GM23338 (cell line): ENCODE results near the gene TLR9.

Source experiments
- CREB1 ChIP-seq: fragments of 250-450 bp; sonication (Bioruptor Pico); IDR thresholded peaks from 2 replicates; pipeline ENCODE4 v1.5.0; 2020; ENCODE audit warnings: low read depth, mild to moderate bottlenecking, moderate library complexity
- ETS1 ChIP-seq: IDR thresholded peaks from 2 replicates; pipeline ENCODE4 v1.6.1; 2016; ENCODE audit warnings: antibody characterized with exemption
- EZH2 ChIP-seq: fragments of 200-600 bp; sonication (generic); IDR thresholded peaks from one replicate; pipeline ENCODE4 v1.8.0; 2017; ENCODE audit warnings: antibody characterized with exemption, mild to moderate bottlenecking, low read depth; ENCODE audit not compliant: unreplicated experiment
- EZH2phosphoT487 ChIP-seq: fragments of 200-600 bp; sonication (generic); IDR thresholded peaks from one replicate; pipeline ENCODE4 v1.8.1; 2018; ENCODE audit warnings: antibody characterized with exemption; ENCODE audit not compliant: unreplicated experiment
- JUNB ChIP-seq: IDR thresholded peaks from one replicate; pipeline ENCODE4 v1.6.1; 2016; ENCODE audit warnings: antibody characterized with exemption; ENCODE audit not compliant: unreplicated experiment
- NANOG ChIP-seq: IDR thresholded peaks from 2 replicates; pipeline ENCODE4 v1.6.1; 2016; ENCODE audit warnings: antibody characterized with exemption, borderline replicate concordance
- POLR2AphosphoS5 ChIP-seq: IDR thresholded peaks from 2 replicates; pipeline ENCODE4 v1.6.1; 2016; ENCODE audit warnings: antibody characterized with exemption, low read depth
- STAT1 ChIP-seq: IDR thresholded peaks from one replicate; pipeline ENCODE4 v1.6.1; 2016; ENCODE audit warnings: antibody characterized with exemption; ENCODE audit not compliant: unreplicated experiment
- ZNF114 ChIP-seq: fragments of 250-450 bp; sonication (Bioruptor Pico); IDR thresholded peaks from 2 replicates; pipeline ENCODE4 v1.5.0; 2020; ENCODE audit warnings: mild to moderate bottlenecking, moderate library complexity
- ZNF331 ChIP-seq: fragments of 250-450 bp; sonication (Bioruptor Pico); IDR thresholded peaks from 2 replicates; pipeline ENCODE4 v1.5.0; 2020; ENCODE audit warnings: low read depth, mild to moderate bottlenecking, moderate library complexity
- TF ChIP-seq, protein P1 (sequence below), 2 experiments: fragments of 200-600 bp in 1 of 2; sonication (generic) in 1 of 2; conservative IDR thresholded peaks; 2 replicates each; pipeline versions ENCODE4 v1.5.1 to v1.6.1; 2016 to 2017; ENCODE audit warnings: antibody characterized with exemption in 2 of 2, low read depth in 2 of 2, mild to moderate bottlenecking in 2 of 2, moderate library complexity in 1 of 2
- TF ChIP-seq, protein P2 (sequence below): IDR thresholded peaks from one replicate; pipeline ENCODE4 v1.6.1; 2018; ENCODE audit warnings: antibody characterized with exemption; ENCODE audit not compliant: unreplicated experiment
- TF ChIP-seq, protein P3 (sequence below): fragments of 250-450 bp; sonication (Bioruptor Pico); IDR thresholded peaks from 2 replicates; pipeline ENCODE4 v1.5.0; 2020; ENCODE audit warnings: mild to moderate bottlenecking, moderate library complexity

- TF ChIP-seq, protein P1, sequence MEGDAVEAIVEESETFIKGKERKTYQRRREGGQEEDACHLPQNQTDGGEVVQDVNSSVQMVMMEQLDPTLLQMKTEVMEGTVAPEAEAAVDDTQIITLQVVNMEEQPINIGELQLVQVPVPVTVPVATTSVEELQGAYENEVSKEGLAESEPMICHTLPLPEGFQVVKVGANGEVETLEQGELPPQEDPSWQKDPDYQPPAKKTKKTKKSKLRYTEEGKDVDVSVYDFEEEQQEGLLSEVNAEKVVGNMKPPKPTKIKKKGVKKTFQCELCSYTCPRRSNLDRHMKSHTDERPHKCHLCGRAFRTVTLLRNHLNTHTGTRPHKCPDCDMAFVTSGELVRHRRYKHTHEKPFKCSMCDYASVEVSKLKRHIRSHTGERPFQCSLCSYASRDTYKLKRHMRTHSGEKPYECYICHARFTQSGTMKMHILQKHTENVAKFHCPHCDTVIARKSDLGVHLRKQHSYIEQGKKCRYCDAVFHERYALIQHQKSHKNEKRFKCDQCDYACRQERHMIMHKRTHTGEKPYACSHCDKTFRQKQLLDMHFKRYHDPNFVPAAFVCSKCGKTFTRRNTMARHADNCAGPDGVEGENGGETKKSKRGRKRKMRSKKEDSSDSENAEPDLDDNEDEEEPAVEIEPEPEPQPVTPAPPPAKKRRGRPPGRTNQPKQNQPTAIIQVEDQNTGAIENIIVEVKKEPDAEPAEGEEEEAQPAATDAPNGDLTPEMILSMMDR (conservative IDR thresholded peaks at IDR 0.05; ENCODE audit: low read depth in 2 of 2): no peak
- TF ChIP-seq EZH2 (no peak), EZH2phosphoT487 (no peak), CREB1 (CRISPR knock-in tag) (no peak), NANOG (no peak), JUNB (no peak), POLR2AphosphoS5 (no peak), ZNF331 (CRISPR knock-in tag) (no peak), STAT1 (no peak), ETS1 (no peak), ZNF114 (CRISPR knock-in tag) (no peak)
- TF ChIP-seq, protein P2, sequence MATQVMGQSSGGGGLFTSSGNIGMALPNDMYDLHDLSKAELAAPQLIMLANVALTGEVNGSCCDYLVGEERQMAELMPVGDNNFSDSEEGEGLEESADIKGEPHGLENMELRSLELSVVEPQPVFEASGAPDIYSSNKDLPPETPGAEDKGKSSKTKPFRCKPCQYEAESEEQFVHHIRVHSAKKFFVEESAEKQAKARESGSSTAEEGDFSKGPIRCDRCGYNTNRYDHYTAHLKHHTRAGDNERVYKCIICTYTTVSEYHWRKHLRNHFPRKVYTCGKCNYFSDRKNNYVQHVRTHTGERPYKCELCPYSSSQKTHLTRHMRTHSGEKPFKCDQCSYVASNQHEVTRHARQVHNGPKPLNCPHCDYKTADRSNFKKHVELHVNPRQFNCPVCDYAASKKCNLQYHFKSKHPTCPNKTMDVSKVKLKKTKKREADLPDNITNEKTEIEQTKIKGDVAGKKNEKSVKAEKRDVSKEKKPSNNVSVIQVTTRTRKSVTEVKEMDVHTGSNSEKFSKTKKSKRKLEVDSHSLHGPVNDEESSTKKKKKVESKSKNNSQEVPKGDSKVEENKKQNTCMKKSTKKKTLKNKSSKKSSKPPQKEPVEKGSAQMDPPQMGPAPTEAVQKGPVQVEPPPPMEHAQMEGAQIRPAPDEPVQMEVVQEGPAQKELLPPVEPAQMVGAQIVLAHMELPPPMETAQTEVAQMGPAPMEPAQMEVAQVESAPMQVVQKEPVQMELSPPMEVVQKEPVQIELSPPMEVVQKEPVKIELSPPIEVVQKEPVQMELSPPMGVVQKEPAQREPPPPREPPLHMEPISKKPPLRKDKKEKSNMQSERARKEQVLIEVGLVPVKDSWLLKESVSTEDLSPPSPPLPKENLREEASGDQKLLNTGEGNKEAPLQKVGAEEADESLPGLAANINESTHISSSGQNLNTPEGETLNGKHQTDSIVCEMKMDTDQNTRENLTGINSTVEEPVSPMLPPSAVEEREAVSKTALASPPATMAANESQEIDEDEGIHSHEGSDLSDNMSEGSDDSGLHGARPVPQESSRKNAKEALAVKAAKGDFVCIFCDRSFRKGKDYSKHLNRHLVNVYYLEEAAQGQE: no peak
- TF ChIP-seq, protein P3, sequence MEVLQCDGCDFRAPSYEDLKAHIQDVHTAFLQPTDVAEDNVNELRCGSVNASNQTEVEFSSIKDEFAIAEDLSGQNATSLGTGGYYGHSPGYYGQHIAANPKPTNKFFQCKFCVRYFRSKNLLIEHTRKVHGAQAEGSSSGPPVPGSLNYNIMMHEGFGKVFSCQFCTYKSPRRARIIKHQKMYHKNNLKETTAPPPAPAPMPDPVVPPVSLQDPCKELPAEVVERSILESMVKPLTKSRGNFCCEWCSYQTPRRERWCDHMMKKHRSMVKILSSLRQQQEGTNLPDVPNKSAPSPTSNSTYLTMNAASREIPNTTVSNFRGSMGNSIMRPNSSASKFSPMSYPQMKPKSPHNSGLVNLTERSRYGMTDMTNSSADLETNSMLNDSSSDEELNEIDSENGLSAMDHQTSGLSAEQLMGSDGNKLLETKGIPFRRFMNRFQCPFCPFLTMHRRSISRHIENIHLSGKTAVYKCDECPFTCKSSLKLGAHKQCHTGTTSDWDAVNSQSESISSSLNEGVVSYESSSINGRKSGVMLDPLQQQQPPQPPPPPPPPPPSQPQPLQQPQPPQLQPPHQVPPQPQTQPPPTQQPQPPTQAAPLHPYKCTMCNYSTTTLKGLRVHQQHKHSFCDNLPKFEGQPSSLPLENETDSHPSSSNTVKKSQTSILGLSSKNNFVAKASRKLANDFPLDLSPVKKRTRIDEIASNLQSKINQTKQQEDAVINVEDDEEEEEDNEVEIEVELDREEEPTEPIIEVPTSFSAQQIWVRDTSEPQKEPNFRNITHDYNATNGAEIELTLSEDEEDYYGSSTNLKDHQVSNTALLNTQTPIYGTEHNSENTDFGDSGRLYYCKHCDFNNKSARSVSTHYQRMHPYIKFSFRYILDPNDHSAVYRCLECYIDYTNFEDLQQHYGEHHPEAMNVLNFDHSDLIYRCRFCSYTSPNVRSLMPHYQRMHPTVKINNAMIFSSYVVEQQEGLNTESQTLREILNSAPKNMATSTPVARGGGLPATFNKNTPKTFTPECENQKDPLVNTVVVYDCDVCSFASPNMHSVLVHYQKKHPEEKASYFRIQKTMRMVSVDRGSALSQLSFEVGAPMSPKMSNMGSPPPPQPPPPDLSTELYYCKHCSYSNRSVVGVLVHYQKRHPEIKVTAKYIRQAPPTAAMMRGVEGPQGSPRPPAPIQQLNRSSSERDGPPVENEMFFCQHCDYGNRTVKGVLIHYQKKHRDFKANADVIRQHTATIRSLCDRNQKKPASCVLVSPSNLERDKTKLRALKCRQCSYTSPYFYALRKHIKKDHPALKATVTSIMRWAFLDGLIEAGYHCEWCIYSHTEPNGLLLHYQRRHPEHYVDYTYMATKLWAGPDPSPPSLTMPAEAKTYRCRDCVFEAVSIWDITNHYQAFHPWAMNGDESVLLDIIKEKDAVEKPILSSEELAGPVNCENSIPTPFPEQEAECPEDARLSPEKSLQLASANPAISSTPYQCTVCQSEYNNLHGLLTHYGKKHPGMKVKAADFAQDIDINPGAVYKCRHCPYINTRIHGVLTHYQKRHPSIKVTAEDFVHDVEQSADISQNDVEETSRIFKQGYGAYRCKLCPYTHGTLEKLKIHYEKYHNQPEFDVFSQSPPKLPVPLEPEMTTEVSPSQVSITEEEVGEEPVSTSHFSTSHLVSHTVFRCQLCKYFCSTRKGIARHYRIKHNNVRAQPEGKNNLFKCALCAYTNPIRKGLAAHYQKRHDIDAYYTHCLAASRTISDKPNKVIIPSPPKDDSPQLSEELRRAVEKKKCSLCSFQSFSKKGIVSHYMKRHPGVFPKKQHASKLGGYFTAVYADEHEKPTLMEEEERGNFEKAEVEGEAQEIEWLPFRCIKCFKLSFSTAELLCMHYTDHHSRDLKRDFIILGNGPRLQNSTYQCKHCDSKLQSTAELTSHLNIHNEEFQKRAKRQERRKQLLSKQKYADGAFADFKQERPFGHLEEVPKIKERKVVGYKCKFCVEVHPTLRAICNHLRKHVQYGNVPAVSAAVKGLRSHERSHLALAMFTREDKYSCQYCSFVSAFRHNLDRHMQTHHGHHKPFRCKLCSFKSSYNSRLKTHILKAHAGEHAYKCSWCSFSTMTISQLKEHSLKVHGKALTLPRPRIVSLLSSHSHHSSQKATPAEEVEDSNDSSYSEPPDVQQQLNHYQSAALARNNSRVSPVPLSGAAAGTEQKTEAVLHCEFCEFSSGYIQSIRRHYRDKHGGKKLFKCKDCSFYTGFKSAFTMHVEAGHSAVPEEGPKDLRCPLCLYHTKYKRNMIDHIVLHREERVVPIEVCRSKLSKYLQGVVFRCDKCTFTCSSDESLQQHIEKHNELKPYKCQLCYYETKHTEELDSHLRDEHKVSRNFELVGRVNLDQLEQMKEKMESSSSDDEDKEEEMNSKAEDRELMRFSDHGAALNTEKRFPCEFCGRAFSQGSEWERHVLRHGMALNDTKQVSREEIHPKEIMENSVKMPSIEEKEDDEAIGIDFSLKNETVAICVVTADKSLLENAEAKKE (CRISPR knock-in tag): no peak
Observed at GRCh38 chr3:52229656-52230055, 4.2 kb upstream of the TLR9 start.
